ENCODE measurements around the gene ACTN1. TPM values are rescaled to one million over a fixed set of nuclear protein-coding genes. Genes with fewer than 3 reads are reported as not detected.

ACTN1 gene
- total RNA-seq, 1 experiment from 2014 or later: 71.1 TPM

DNA sequence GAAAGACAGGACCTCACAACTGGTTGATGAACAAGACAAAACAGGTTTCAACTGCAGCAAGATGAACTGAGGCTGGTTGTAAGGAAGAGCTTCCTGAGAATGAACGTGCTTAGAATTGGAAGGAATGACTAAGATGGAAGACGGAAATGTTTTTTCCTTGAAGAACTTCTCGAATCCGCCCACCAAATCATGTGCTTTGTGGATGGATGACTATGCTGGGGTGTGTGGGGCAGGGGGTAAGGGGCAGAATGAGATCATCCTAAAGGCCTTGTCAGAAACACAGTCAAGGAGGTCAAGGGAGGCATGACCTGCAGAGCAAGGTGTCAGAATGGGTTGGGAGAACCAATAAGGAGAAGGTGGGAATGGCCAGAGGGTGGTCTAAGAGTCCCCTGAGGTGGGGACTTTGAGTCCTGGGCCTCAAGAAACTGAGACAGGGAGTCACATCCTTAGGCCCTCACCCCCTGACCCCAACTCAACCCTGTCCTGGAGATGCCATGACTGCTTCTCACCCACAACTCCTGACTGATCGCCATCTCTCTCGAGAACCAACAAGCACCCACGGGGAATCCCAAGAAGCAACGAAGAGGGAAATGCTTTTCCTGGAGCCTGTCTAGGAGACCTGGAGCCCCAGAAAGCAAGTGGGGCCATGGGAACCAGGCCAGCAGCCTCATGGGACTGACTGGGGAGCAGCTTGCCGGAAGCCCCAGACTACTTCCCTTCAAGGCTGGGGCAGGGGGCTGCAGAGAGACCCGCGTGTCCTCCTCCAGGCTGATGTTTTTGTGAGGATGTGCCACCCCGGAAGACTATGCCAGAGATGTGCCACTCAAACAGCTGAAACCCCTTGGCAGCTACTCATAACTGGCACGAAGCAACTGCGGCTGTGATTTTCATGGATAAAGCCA is 84.0 kb downstream of the ACTN1 start:
- DNase-seq (ENCODE audit: extremely low read depth, low read depth): no peak

DNA sequence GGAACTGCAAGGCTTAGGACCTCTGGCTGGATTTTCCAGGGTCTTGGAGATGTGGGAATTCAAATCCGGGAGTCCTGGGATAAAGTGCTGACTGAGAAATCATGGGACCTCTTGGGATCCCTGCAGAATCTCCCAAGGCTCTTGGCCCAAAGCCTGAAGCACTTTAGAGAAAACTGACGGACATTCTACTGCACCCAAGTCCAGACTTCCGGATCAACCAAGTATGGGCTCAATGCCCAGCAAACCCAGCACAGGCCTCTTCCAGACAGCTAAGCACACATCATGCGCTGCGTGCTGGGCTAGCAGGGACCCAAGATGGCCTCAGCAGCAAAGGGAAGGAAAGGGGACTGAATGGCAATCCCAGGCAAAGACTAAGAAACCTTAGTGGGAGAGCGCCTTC is 85.0 kb downstream of the ACTN1 start:
- no peak for DNase-seq (ENCODE audit: extremely low read depth, low read depth)

DNA sequence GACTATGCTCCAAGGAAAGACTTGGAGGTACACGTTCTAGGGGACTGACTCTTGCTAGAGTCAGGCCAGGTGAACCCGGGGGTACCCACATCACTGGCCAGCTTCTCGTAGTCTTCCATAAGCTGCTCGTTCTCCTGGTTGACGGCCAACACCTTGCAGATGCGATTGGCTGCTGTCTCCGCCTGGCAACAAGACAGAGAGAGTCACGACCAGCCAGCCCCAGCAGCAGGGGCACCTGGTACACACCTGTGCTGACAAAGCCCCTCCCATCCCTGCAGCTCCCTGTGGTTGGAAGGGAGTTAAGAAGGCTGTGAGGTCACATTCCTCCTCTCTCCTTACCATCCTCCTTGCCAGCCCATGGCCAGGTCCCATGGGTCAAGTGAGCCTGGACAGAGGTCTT is 85.5 kb downstream of the ACTN1 start:
- no peak for DNase-seq (ENCODE audit: extremely low read depth, low read depth)

- no peak for DNase-seq (ENCODE audit: extremely low read depth, low read depth)
Measured at GRCh38 chr14:68892961-68893360, 86.1 kb downstream of the ACTN1 start.

DNA sequence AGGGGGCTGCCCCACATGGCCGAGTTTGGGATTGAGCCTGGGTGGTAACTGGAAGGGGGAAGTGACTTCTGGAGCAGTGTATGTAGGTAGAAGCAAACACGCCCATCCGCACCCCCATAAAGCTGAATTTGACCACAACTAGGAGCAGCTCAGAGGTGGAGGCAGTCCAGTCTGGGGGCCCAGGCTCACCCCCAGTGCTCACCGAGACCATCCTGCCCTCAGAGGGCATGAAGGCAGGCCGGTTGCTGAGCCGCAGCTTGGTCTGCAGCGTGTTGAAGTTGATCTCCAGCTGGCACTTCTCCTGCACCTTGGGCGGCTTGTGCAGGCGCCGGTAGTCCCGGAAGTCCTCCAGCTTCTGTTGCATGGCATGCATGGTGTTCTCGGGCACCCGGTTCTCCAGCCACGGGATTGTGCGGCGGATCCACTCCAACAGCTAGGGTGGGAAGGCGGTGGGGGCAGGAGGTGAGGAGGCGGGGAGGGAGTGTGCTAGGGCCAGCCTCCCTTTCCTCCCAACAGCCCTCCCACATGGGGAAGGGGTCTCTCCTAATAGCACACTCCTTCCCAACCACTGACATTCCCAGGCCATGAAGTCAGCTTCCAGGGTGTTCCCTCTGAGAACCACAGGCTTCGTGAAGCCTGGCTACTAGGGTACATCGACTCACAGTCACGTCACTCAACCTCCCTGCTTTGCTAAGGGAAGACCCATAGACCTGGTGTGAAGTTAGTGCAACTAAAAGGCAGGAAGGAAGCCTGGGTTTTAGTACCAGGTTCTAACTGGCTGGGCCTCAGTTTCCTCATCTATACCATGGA is 87.0 kb downstream of the ACTN1 start:
- no peak for DNase-seq (ENCODE audit: extremely low read depth, low read depth)

DNA sequence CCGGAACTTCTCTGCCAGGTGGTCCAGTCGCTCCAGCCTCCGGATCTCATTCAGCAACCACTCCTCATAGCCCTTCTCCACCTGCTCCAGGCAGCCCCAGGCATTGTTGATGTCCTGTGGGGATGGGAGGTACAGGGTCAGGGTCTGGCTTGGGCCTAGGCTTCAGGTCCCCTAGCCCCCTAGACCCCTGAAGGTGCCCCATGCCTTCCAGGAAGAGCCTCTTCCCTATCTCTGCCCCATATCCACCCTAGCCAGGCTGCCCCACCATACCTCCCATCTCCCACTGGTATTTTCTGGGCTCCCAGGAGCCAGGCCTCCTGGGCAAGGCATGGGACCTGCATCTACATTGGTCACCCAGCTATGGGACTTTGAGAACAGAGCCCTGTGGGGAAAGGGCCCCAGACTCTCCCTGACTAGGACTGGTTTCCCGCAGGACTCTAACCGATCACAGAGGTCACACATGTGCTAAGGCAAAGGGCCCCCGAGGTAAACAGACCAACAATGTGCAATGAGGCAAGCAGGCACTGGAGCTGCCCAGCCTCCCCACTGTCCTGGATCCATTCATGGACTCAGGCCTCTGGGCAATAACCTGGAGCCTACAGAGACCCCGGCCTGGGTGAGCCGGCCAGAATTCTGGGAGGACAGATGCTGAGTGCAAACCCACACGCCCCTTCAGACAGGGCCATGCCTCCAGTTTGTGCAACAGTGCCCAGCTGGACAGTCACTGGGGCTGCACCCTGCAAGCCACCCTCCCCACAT is 88.8 kb downstream of the ACTN1 start:
- no peak for DNase-seq (ENCODE audit: extremely low read depth, low read depth)

DNA sequence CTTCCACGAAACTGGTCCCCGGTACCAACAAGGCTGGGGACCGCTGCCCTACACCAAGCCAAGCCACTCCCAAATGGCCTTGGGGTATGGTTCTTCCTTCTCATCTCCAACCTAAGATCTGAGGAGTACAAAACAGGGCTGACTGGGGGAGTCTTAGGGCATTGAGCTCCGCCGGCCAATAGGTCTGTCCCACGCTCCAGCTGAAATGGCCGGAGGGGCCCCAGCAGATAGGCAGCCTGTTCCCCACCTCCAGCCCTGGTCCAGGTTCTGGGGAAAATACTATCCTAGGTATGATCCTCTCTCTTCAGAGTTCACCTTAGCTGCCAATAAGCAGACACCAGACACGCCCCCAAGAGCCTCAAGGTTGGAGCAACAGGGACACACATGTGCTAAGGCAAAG is 90.2 kb downstream of the ACTN1 start:
- DNase-seq (ENCODE audit: extremely low read depth, low read depth): no peak

GRCh38 chr14:68888025-68888850 is 90.9 kb downstream of the ACTN1 start:
- no peak for DNase-seq (ENCODE audit: extremely low read depth, low read depth)

DNA sequence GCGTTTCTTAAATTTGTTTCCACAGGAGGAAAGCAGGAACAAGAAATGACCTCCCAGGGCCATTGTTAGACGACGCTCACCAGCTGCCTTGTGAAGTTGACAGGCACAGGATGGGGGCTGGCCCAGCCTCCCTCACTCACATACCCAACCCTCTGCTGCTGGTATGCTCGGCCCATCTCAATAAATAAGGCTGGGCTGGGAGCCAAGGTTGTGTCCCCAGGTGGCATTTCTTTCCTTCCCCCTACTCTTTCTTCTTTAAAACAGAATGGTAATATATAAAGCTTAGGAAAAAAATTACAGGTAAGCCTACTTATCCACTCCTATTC is 93.0 kb downstream of the ACTN1 start:
- no peak for DNase-seq (ENCODE audit: extremely low read depth, low read depth)

GRCh38 chr14:68885226-68886108 is 93.6 kb downstream of the ACTN1 start:
- no peak for DNase-seq (ENCODE audit: extremely low read depth, low read depth)

- no peak for DNase-seq (ENCODE audit: extremely low read depth, low read depth)
Measured at GRCh38 chr14:68884031-68885030, 94.8 kb downstream of the ACTN1 start.

DNA sequence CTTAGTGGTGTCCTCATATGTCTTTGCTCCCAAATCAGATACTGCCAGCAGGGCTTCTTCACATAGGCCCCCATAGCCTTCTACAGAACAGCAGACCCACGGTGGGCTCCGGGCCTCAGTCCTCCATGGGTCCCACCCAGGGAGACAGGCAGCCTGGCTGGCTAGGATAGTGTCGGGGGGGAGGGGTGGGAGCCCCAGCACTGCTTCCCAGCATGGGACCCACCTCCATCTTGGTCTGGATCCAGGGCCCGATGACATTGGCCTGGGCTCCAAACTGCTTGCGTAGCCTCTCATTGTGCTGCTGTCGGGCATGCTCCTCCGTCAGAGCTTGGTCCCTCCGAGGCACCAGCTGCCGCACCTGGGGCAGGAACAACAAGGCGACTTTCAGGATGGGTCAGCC is 96.9 kb downstream of the ACTN1 start:
- DNase-seq (ENCODE audit: extremely low read depth, low read depth): no peak

DNA sequence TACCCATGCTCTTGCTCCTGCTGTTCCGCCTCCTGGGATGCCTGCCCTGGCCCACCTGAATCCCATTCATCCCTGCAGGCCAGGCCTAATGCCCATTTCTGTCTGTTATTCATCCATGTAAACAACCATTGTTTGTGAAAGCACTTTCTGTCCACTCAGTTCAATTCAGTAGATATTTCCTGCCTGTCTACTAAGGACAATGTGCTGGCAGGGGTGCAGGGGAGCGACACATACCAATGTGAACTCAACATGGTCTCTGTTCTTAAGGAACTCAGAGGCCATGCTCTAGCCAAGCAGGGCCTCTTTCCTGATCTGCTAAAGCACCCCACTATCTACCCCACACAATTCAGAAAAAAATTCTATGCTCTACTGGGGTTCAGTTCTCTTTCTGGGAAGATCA is 97.7 kb downstream of the ACTN1 start:
- no peak for DNase-seq (ENCODE audit: extremely low read depth, low read depth)

DNA sequence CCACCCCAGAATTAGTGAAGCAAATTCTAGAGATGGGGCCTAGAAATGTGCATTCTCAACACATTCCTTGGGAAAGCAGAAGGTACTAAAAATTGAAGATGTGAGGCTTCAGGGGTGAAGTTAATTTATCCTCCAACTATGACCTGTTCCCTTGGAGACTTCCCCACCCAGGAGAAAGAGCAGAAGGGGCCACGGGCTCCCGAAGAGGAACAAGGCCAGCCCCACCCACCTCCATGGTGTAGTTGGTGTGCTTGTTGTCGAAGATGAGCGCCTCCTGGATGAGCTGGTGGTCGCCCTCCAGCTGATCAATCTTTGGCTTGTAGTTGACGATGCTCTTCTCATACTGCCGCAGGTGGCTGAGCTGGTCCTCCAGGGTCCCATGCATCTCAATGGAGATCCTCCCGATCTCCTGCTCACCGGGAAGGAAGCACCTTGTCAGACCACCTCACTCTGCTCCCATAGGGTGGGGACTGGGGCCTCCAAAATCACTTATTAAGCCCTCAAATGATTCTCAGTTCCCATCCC is 98.5 kb downstream of the ACTN1 start:
- DNase-seq (ENCODE audit: extremely low read depth, low read depth): no peak

- DNase-seq (ENCODE audit: extremely low read depth, low read depth): no peak
Measured at GRCh38 chr14:68879841-68880575, 99.1 kb downstream of the ACTN1 start.

- no peak for DNase-seq (ENCODE audit: extremely low read depth, low read depth)
Measured at GRCh38 chr14:68879321-68879781, 99.8 kb downstream of the ACTN1 start.

DNA sequence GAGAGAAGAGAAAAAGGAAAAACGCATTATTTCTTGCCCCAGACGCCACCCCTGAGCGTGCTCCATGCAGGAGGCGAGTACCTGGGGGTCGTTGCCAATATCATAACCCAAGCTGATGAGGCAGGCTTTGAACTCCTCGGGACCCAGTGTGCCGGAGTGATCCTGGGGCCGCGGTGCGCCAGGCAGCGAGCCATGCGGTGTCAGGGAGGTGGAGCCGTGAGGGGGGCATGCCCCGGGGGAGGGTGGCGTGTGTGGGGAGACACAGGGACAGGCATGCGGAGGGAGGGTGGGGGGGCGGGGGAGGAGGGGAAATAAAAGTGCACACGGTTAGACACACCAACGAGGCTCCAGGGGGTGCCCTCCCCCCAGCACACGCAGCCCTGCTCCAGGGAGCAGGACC is 100.2 kb downstream of the ACTN1 start:
- DNase-seq (ENCODE audit: extremely low read depth, low read depth): no peak
